ENCODE results near the gene TMEM115. TPM values are rescaled to one million over a fixed set of nuclear protein-coding genes. Genes with fewer than 3 reads are reported as not detected.

Gene TMEM115
- total and polyA plus RNA-seq, 10 of the 15 experiments (the other 5 are each of a cell fraction or from before 2014, with no cell fraction given) = 1.9 to 18.7 (median 13.2) TPM

DNA sequence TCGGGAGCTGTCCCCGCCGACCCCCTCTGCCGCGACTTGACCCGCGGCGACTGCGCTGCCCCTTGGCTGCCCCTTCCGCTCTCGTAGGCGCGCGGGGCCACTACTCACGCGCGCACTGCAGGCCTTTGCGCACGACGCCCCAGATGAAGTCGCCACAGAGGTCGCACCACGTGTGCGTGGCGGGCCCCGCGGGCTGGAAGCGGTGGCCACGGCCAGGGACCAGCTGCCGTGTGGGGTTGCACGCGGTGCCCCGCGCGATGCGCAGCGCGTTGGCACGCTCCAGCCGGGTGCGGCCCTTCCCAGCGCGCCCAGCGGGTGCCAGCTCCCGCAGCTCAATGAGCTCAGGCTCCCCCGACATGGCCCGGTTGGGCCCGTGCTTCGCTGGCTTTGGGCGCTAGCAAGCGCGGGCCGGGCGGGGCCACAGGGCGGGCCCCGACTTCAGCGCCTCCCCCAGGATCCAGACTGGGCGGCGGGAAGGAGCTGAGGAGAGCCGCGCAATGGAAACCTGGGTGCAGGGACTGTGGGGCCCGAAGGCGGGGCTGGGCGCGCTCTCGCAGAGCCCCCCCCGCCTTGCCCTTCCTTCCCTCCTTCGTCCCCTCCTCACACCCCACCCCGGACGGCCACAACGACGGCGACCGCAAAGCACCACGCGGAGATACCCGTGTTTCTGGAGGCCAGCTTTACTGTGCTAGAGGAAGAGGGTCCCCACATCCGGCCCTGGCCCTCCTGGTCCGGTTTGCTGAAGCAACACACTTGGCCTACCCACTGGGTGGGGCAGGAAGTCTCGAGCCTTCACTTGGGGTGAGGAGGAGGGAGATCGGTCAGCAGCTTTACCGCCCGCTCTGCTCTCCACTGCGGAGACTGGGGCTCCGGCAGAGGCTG is 18.6 kb downstream of the TMEM115 start, which contains the start of gene RASSF1 (continued):
- TF ChIP-seq, protein P1, sequence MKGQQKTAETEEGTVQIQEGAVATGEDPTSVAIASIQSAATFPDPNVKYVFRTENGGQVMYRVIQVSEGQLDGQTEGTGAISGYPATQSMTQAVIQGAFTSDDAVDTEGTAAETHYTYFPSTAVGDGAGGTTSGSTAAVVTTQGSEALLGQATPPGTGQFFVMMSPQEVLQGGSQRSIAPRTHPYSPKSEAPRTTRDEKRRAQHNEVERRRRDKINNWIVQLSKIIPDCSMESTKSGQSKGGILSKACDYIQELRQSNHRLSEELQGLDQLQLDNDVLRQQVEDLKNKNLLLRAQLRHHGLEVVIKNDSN (IDR thresholded peaks at IDR 0.05; ENCODE audit: borderline replicate concordance, extremely low read length, insufficient read depth, low read depth, low read length) = peak; percentile 70
- no peak for TF ChIP-seq ZNF384 (IDR thresholded peaks at IDR 0.05; ENCODE audit: borderline replicate concordance, low read depth, low read length)
- TF ChIP-seq GATAD2B (conservative IDR thresholded peaks at IDR 0.05; ENCODE audit: low read depth) = peak; percentile 88; the same call in 1 of the 2 replicates
- TF ChIP-seq RBBP5 (conservative IDR thresholded peaks at IDR 0.05) = no peak
- TF ChIP-seq ZNF622 (IDR thresholded peaks at IDR 0.05) = no peak
- TF ChIP-seq SIN3A (IDR thresholded peaks at IDR 0.05; ENCODE audit: low read depth, low read length) = no peak; the same call in 1 of the 2 replicates
- peak; percentile 26 for TF ChIP-seq RELA (IDR thresholded peaks at IDR 0.05; ENCODE audit: borderline replicate concordance, partially characterized antibody)
- peak; percentile 91 for TF ChIP-seq MYC (IDR thresholded peaks at IDR 0.05; ENCODE audit: insufficient read depth, insufficient read length, insufficient replicate concordance, low read length, severe bottlenecking)
- no peak for TF ChIP-seq ZNF592 (IDR thresholded peaks at IDR 0.05)
- no peak for TF ChIP-seq ATF2 (IDR thresholded peaks at IDR 0.05; ENCODE audit: low read length)
- 0 out of 2 replicates have a peak, but pooled peaks have one; percentile 23 for TF ChIP-seq TAF1 (IDR thresholded peaks at IDR 0.05; ENCODE audit: borderline replicate concordance, low read depth, low read length)
- no peak for TF ChIP-seq ZZZ3 (IDR thresholded peaks at IDR 0.05; ENCODE audit: control insufficient read depth, insufficient read length, low read depth)
- TF ChIP-seq, protein P2, sequence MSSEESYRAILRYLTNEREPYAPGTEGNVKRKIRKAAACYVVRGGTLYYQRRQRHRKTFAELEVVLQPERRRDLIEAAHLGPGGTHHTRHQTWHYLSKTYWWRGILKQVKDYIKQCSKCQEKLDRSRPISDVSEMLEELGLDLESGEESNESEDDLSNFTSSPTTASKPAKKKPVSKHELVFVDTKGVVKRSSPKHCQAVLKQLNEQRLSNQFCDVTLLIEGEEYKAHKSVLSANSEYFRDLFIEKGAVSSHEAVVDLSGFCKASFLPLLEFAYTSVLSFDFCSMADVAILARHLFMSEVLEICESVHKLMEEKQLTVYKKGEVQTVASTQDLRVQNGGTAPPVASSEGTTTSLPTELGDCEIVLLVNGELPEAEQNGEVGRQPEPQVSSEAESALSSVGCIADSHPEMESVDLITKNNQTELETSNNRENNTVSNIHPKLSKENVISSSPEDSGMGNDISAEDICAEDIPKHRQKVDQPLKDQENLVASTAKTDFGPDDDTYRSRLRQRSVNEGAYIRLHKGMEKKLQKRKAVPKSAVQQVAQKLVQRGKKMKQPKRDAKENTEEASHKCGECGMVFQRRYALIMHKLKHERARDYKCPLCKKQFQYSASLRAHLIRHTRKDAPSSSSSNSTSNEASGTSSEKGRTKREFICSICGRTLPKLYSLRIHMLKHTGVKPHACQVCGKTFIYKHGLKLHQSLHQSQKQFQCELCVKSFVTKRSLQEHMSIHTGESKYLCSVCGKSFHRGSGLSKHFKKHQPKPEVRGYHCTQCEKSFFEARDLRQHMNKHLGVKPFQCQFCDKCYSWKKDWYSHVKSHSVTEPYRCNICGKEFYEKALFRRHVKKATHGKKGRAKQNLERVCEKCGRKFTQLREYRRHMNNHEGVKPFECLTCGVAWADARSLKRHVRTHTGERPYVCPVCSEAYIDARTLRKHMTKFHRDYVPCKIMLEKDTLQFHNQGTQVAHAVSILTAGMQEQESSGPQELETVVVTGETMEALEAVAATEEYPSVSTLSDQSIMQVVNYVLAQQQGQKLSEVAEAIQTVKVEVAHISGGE (CRISPR knock-in tag; IDR thresholded peaks at IDR 0.05) = no peak
- TF ChIP-seq NR2C1 (IDR thresholded peaks at IDR 0.05) = no peak
- no peak for TF ChIP-seq FOXK2 (IDR thresholded peaks at IDR 0.05)
- TF ChIP-seq ZNF24 (IDR thresholded peaks at IDR 0.05) = no peak
- no peak for TF ChIP-seq HSF1 (IDR thresholded peaks at IDR 0.05; ENCODE audit: low read depth, low read length)
